T-helper 1 cell treated with Interleukin-12 subunit alpha and Interleukin-12 subunit beta and Interleukin-4 antibody, amounts not matched to agents 30 ng/mL and 1 ng/mL, for 36 hours (primary cell): ENCODE data around the gene FPR2. TPM values are rescaled to one million over a fixed set of nuclear protein-coding genes. Genes with fewer than 3 reads are reported as not detected.
"Not testable (repeated sequence)": the region's sequence is repeated elsewhere in the genome, so short reads cannot be mapped to it uniquely, and the experiment has no call there.

Source experiments
- intact Hi-C: fragments of 100-400 bp; cut with micrococcal nuclease; formaldehyde crosslinking; loops from one replicate; pipeline ENCODE4 v1.15.1; 2024
- total RNA-seq: library from RNA; stranded (reverse); gene quantifications from 2 replicates; pipeline ENCODE4 v1.2.3, GENCODE V29; 2022

The FPR2 gene
- total RNA-seq, 1 donor from 2014 or later = not detected

GRCh38 chr19:51804789-51805188 lies 43.8 kb downstream of the FPR2 start:
- intact Hi-C loops = not testable (repeated sequence)

- intact Hi-C loops = not testable (repeated sequence)
Measured at GRCh38 chr19:51805396-51805795, 44.4 kb downstream of the FPR2 start.

GRCh38 chr19:51806571-51806970 lies 45.6 kb downstream of the FPR2 start:
- intact Hi-C loops = not testable (repeated sequence)

GRCh38 chr19:51807111-51807701 lies 46.2 kb downstream of the FPR2 start:
- intact Hi-C loops = no loop called here

- intact Hi-C loops = no loop called here
Measured at GRCh38 chr19:51807925-51808324, 46.9 kb downstream of the FPR2 start.

- intact Hi-C loops = no loop called here
Measured at GRCh38 chr19:51808333-51808986, 47.5 kb downstream of the FPR2 start.

GRCh38 chr19:51809787-51810186 lies 48.8 kb downstream of the FPR2 start:
- intact Hi-C loops = no loop called here

GRCh38 chr19:51810223-51810622 lies 49.2 kb downstream of the FPR2 start:
- intact Hi-C loops = no loop called here

GRCh38 chr19:51811344-51811743 lies 50.4 kb downstream of the FPR2 start:
- intact Hi-C loops = no loop called here

GRCh38 chr19:51815043-51815442 lies 54.1 kb downstream of the FPR2 start:
- intact Hi-C loops = no loop called here

GRCh38 chr19:51816711-51817110 lies 55.7 kb downstream of the FPR2 start:
- intact Hi-C loops = no loop called here

- intact Hi-C loops = no loop called here
Measured at GRCh38 chr19:51820011-51820410, 59.0 kb downstream of the FPR2 start.

Other genes starting within 250 kb of the FPR2 start
- 0.34 and 2.9 TPM in 2 replicates for gene SIGLEC6, start 229.5 kb upstream of the FPR2 start, total RNA-seq
- 8.2 and 8.3 TPM in 2 replicates for gene ZNF175, start 189.9 kb upstream of the FPR2 start, total RNA-seq
- not detected in 2 replicates for gene SIGLEC5, start 130.8 kb upstream of the FPR2 start, total RNA-seq
- not detected in 2 replicates for gene SIGLEC14, start 114.4 kb upstream of the FPR2 start, total RNA-seq
- gene SPACA6, start 67.8 kb upstream of the FPR2 start, total RNA-seq = 6.4 and 8.7 TPM in 2 replicates
- gene HAS1, start 37.2 kb upstream of the FPR2 start, total RNA-seq = not detected in 2 replicates
- gene FPR1, start 9.3 kb upstream of the FPR2 start, total RNA-seq = not detected in 2 replicates
- gene FPR3, start 34.0 kb downstream of the FPR2 start, total RNA-seq = not detected in 2 replicates
- 7.3 and 8.2 TPM in 2 replicates for gene ZNF577, start 126.8 kb downstream of the FPR2 start, total RNA-seq
- 11.3 and 11.7 TPM in 2 replicates for gene ZNF649, start 143.8 kb downstream of the FPR2 start, total RNA-seq
- gene ZNF613, start 166.3 kb downstream of the FPR2 start, total RNA-seq = 5.2 and 5.5 TPM in 2 replicates
- 13.5 and 14.0 TPM in 2 replicates for gene ZNF350, start 225.7 kb downstream of the FPR2 start, total RNA-seq
- 9.4 and 10.2 TPM in 2 replicates for gene ZNF615, start 247.0 kb downstream of the FPR2 start, total RNA-seq